NCI-H2171 (cell line): ENCODE data around the gene USP17L20.
"Not testable (repeated sequence)": the region's sequence is repeated elsewhere in the genome, so short reads cannot be mapped to it uniquely, and the experiment has no call there.

ENCODE experiments used
- DNase-seq: peaks from one replicate; lab custom pipeline; 2025; lab: John Stamatoyannopoulos, UW

The USP17L20 gene, protein sequence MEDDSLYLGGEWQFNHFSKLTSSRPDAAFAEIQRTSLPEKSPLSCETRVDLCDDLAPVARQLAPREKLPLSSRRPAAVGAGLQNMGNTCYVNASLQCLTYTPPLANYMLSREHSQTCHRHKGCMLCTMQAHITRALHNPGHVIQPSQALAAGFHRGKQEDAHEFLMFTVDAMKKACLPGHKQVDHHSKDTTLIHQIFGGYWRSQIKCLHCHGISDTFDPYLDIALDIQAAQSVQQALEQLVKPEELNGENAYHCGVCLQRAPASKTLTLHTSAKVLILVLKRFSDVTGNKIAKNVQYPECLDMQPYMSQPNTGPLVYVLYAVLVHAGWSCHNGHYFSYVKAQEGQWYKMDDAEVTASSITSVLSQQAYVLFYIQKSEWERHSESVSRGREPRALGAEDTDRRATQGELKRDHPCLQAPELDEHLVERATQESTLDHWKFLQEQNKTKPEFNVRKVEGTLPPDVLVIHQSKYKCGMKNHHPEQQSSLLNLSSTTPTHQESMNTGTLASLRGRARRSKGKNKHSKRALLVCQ

DNA sequence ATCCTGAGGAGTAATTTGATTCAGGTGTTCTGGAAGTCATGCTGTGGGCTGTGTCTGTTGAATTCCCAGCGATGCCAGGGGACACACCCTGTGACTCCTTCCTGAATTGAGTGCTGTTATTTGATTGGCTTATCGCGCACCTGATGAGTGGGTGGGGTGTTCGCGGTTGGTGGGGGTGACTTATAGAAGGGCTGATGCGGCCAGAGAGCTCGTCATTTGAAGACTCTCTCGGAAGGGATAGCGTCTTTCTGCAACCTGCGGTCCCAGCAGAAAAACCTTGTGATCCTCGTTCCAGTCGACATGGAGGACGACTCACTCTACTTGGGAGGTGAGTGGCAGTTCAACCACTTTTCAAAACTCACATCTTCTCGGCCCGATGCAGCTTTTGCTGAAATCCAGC is at the start of gene USP17L20:
TSS of gene USP17L20 (plus strand) at position 301 of the 400 bp plus-strand sequence. CDS start at position 301, 0 bp downstream.
- not testable (repeated sequence) for DNase-seq

DNA sequence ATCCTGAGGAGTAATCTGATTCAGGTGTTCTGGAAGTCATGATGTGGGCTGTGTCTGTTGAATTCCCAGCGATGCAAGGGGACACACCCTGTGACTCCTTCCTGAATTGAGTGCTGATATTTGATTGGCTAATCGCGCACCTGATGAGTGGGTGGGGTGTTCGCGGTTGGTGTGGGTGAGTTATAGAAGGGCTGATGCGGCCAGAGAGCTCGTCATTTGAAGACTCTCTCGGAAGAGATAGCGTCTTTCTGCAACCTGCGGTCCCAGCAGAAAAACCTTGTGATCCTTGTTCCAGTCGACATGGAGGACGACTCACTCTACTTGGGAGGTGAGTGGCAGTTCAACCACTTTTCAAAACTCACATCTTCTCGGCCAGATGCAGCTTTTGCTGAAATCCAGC is 47.6 kb upstream of the USP17L20 start, which contains the start of gene USP17L10:
TSS of gene USP17L10 (plus strand) at position 301 of the 400 bp plus-strand sequence. CDS start at position 301, 0 bp downstream.
- not testable (repeated sequence) for DNase-seq

DNA sequence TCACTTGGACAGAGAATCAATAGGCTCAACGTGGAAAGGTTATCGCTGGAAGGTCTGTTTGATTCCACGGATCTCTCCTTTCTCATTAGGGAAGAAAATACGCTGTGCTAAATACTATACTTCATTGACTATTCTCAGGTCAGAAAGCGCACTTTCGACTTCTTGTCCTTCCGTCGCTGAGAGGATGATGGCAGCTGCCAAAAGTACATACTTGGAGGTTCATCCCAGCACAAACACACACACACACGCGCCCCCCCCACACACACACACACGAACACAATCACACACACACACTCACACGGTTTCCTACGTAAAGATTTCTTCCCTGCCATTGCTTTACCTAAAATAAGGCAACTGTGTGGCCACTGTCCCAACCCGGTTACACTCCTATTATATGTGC is 43.2 kb upstream of the USP17L20 start:
- not testable (repeated sequence) for DNase-seq

DNA sequence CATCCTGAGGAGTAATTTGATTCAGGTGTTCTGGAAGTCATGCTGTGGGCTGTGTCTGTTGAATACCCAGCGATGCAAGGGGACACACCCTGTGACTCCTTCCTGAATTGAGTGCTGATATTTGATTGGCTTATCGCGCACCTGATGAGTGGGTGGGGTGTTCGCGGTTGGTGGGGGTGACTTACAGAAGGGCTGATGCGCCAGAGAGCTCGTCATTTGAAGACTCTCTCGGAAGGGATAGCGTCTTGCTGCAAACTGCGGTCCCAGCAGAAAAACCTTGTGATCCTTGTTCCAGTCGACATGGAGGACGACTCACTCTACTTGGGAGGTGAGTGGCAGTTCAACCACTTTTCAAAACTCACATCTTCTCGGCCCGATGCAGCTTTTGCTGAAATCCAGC is 42.8 kb upstream of the USP17L20 start, which contains the start of gene USP17L11:
TSS of gene USP17L11 (plus strand) at position 301 of the 400 bp plus-strand sequence. CDS start at position 301, 0 bp downstream.
- not testable (repeated sequence) for DNase-seq

DNA sequence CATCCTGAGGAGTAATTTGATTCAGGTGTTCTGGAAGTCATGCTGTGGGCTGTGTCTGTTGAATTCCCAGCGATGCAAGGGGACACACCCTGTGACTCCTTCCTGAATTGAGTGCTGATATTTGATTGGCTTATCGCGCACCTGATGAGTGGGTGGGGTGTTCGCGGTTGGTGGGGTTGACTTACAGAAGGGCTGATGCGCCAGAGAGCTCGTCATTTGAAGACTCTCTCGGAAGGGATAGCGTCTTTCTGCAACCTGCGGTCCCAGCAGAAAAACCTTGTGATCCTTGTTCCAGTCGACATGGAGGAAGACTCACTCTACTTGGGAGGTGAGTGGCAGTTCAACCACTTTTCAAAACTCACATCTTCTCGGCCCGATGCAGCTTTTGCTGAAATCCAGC is 38.1 kb upstream of the USP17L20 start, which contains the start of gene USP17L12:
TSS of gene USP17L12 (plus strand) at position 301 of the 400 bp plus-strand sequence. CDS start at position 301, 0 bp downstream.
- not testable (repeated sequence) for DNase-seq

DNA sequence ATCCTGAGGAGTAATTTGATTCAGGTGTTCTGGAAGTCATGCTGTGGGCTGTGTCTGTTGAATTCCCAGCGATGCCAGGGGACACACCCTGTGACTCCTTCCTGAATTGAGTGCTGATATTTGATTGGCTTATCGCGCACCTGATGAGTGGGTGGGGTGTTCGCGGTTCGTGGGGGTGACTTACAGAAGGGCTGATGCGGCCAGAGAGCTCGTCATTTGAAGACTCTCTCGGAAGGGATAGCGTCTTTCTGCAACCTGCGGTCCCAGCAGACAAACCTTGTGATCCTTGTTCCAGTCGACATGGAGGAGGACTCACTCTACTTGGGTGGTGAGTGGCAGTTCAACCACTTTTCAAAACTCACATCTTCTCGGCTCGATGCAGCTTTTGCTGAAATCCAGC is 33.3 kb upstream of the USP17L20 start, which contains the start of gene USP17L13:
TSS of gene USP17L13 (plus strand) at position 301 of the 400 bp plus-strand sequence. CDS start at position 301, 0 bp downstream.
- not testable (repeated sequence) for DNase-seq

DNA sequence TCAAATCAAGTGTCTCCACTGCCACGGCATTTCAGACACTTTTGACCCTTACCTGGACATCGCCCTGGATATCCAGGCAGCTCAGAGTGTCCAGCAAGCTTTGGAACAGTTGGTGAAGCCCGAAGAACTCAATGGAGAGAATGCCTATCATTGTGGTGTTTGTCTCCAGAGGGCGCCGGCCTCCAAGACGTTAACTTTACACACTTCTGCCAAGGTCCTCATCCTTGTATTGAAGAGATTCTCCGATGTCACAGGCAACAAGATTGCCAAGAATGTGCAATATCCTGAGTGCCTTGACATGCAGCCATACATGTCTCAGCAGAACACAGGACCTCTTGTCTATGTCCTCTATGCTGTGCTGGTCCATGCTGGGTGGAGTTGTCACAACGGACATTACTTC is 27.7 kb upstream of the USP17L20 start:
- DNase-seq = not testable (repeated sequence)

DNA sequence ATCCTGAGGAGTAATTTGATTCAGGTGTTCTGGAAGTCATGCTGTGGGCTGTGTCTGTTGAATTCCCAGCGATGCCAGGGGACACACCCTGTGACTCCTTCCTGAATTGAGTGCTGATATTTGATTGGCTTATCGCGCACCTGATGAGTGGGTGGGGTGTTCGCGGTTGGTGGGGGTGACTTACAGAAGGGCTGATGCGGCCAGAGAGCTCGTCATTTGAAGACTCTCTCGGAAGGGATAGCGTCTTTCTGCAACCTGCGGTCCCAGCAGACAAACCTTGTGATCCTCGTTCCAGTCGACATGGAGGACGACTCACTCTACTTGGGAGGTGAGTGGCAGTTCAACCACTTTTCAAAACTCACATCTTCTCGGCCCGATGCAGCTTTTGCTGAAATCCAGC is 23.8 kb upstream of the USP17L20 start, which contains the start of gene USP17L15:
TSS of gene USP17L15 (plus strand) at position 301 of the 400 bp plus-strand sequence. CDS start at position 301, 0 bp downstream.
- not testable (repeated sequence) for DNase-seq

DNA sequence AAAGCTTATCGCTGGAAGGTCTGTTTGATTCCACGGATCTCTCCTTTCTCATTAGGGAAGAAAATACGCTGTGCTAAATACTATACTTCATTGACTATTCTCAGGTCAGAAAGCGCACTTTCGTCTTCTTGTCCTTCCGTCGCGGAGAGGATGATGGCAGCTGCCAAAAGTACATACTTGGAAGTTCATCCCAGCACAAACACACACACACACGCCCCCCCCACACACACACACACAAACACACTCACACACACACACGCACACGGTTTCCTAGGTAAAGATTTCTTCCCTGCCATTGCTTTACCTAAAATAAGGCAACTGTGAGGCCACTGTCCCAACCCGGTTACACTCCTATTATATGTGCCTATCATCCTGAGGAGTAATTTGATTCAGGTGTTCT is 19.5 kb upstream of the USP17L20 start:
- DNase-seq = not testable (repeated sequence)

DNA sequence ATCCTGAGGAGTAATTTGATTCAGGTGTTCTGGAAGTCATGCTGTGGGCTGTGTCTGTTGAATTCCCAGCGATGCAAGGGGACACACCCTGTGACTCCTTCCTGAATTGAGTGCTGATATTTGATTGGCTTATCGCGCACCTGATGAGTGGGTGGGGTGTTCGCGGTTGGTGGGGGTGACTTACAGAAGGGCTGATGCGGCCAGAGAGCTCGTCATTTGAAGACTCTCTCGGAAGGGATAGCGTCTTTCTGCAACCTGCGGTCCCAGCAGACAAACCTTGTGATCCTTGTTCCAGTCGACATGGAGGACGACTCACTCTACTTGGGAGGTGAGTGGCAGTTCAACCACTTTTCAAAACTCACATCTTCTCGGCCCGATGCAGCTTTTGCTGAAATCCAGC is 14.3 kb upstream of the USP17L20 start, which contains the start of gene USP17L17:
TSS of gene USP17L17 (plus strand) at position 301 of the 400 bp plus-strand sequence. CDS start at position 301, 0 bp downstream.
- DNase-seq = not testable (repeated sequence)

DNA sequence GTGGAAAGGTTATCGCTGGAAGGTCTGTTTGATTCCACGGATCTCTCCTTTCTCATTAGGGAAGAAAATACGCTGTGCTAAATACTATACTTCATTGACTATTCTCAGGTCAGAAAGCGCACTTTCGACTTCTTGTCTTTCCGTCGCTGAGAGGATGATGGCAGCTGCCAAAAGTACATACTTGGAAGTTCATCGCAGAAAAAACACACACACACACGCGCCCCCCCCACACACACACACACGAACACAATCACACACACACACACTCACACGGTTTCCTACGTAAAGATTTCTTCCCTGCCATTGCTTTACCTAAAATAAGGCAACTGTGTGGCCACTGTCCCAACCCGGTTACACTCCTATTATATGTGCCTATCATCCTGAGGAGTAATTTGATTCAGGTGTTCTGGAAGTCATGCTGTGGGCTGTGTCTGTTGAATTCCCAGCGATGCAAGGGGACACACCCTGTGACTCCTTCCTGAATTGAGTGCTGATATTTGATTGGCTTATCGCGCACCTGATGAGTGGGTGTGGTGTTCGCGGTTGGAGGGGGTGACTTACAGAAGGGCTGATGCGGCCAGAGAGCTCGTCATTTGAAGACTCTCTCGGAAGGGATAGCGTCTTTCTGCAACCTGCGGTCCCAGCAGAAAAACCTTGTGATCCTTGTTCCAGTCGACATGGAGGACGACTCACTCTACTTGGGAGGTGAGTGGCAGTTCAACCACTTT is 9.8 kb upstream of the USP17L20 start, which contains the start of gene USP17L18:
TSS of gene USP17L18 (plus strand) at position 678 of the 728 bp plus-strand sequence. CDS start at position 678, 0 bp downstream.
- not testable (repeated sequence) for DNase-seq

DNA sequence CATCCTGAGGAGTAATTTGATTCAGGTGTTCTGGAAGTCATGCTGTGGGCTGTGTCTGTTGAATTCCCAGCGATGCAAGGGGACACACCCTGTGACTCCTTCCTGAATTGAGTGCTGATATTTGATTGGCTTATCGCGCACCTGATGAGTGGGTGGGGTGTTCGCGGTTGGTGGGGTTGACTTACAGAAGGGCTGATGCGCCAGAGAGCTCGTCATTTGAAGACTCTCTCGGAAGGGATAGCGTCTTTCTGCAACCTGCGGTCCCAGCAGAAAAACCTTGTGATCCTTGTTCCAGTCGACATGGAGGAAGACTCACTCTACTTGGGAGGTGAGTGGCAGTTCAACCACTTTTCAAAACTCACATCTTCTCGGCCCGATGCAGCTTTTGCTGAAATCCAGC is 4.8 kb upstream of the USP17L20 start, which contains the start of gene USP17L19:
TSS of gene USP17L19 (plus strand) at position 301 of the 400 bp plus-strand sequence. CDS start at position 301, 0 bp downstream.
- not testable (repeated sequence) for DNase-seq

DNA sequence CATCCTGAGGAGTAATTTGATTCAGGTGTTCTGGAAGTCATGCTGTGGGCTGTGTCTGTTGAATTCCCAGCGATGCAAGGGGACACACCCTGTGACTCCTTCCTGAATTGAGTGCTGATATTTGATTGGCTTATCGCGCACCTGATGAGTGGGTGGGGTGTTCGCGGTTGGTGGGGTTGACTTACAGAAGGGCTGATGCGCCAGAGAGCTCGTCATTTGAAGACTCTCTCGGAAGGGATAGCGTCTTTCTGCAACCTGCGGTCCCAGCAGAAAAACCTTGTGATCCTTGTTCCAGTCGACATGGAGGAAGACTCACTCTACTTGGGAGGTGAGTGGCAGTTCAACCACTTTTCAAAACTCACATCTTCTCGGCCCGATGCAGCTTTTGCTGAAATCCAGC is 4.6 kb downstream of the USP17L20 start, which contains the start of gene USP17L21:
TSS of gene USP17L21 (plus strand) at position 301 of the 400 bp plus-strand sequence. CDS start at position 301, 0 bp downstream.
- not testable (repeated sequence) for DNase-seq

DNA sequence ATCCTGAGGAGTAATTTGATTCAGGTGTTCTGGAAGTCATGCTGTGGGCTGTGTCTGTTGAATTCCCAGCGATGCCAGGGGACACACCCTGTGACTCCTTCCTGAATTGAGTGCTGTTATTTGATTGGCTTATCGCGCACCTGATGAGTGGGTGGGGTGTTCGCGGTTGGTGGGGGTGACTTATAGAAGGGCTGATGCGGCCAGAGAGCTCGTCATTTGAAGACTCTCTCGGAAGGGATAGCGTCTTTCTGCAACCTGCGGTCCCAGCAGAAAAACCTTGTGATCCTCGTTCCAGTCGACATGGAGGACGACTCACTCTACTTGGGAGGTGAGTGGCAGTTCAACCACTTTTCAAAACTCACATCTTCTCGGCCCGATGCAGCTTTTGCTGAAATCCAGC is 9.4 kb downstream of the USP17L20 start, which contains the start of gene USP17L22:
TSS of gene USP17L22 (plus strand) at position 301 of the 400 bp plus-strand sequence. CDS start at position 301, 0 bp downstream.
- DNase-seq = not testable (repeated sequence)

DNA sequence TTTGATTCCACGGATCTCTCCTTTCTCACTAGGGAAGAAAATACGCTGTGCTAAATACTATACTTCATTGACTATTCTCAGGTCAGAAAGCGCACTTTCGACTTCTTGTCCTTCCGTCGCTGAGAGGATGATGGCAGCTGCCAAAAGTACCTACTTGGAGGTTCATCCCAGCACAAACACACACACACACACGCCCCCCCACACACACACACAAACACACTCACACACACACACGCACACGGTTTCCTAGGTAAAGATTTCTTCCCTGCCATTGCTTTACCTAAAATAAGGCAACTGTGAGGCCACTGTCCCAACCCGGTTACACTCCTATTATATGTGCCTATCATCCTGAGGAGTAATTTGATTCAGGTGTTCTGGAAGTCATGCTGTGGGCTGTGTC is 13.8 kb downstream of the USP17L20 start:
- not testable (repeated sequence) for DNase-seq
